Measurements from ENCODE around the gene PGAP6.

The PGAP6 gene, protein sequence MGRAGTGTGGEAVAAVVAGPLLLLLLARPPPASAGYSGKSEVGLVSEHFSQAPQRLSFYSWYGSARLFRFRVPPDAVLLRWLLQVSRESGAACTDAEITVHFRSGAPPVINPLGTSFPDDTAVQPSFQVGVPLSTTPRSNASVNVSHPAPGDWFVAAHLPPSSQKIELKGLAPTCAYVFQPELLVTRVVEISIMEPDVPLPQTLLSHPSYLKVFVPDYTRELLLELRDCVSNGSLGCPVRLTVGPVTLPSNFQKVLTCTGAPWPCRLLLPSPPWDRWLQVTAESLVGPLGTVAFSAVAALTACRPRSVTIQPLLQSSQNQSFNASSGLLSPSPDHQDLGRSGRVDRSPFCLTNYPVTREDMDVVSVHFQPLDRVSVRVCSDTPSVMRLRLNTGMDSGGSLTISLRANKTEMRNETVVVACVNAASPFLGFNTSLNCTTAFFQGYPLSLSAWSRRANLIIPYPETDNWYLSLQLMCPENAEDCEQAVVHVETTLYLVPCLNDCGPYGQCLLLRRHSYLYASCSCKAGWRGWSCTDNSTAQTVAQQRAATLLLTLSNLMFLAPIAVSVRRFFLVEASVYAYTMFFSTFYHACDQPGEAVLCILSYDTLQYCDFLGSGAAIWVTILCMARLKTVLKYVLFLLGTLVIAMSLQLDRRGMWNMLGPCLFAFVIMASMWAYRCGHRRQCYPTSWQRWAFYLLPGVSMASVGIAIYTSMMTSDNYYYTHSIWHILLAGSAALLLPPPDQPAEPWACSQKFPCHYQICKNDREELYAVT

GRCh38 chr16:381789-382717, at the start of gene PGAP6:
Gene PGAP6 (minus strand): TSS chr16:381978. CDS start chr16:381821, 157 bp downstream.
- DNase-seq (ENCODE audit: insufficient read length, low spot score) (peak; percentile 81), FAIRE-seq (no peak)
- TF ChIP-seq, protein P1, sequence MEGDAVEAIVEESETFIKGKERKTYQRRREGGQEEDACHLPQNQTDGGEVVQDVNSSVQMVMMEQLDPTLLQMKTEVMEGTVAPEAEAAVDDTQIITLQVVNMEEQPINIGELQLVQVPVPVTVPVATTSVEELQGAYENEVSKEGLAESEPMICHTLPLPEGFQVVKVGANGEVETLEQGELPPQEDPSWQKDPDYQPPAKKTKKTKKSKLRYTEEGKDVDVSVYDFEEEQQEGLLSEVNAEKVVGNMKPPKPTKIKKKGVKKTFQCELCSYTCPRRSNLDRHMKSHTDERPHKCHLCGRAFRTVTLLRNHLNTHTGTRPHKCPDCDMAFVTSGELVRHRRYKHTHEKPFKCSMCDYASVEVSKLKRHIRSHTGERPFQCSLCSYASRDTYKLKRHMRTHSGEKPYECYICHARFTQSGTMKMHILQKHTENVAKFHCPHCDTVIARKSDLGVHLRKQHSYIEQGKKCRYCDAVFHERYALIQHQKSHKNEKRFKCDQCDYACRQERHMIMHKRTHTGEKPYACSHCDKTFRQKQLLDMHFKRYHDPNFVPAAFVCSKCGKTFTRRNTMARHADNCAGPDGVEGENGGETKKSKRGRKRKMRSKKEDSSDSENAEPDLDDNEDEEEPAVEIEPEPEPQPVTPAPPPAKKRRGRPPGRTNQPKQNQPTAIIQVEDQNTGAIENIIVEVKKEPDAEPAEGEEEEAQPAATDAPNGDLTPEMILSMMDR (IDR thresholded peaks at IDR 0.05; ENCODE audit: insufficient read depth, missing control alignments), result no peak

DNA sequence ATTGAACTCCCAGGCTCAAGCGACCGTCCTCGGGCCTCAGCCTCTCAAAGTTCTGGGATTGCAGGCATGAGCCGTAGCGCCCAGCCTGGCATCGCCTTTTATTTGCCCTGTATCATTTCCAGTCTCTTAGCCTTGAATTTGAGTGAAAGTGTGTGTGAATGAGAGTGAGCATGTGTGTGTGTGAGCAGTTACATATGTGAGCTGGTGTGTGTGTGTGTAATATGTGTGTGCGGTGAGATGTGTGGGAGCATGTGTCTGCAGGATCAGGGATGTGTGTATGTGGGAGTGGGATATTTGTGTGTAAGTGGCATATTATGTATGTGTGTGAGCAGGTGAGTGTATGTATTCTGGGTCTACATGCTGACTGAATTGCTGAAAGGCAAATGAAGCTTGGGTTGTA, 49.1 kb upstream of the PGAP6 start:
- FAIRE-seq (no peak), DNase-seq (ENCODE audit: insufficient read length, low spot score) (no peak)
- TF ChIP-seq, protein P1 (IDR thresholded peaks at IDR 0.05; ENCODE audit: insufficient read depth, missing control alignments), result no peak

DNA sequence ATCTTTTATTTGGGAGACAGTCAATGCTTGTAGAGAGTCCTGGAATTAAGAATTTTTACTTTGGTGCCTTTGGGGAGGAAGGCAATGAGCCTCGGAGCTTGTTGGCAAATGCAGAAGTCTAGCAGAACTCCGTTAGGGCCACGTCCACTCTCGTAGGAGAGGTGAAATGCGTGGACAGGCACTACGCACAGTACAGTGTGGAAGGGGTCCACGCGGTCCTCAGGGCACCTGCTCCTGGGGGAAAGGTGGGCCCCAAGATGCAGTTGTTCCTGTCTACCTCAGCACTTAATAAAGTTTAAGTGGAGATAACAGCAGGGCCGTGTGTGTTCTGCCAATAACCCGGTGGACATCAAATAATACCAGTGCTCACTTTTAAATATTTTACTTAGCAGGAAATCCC, 45.5 kb upstream of the PGAP6 start:
- FAIRE-seq (no peak), DNase-seq (ENCODE audit: insufficient read length, low spot score) (no peak)
- TF ChIP-seq, protein P1 (IDR thresholded peaks at IDR 0.05; ENCODE audit: insufficient read depth, missing control alignments), result no peak

GRCh38 chr16:426906-427249, 45.1 kb upstream of the PGAP6 start:
- TF ChIP-seq, protein P1 (IDR thresholded peaks at IDR 0.05; ENCODE audit: insufficient read depth, missing control alignments), result no peak
- no peak for DNase-seq (ENCODE audit: insufficient read length, low spot score)
- FAIRE-seq, result no peak

GRCh38 chr16:426115-426905, 44.5 kb upstream of the PGAP6 start:
- DNase-seq (ENCODE audit: insufficient read length, low spot score) (no peak), FAIRE-seq (no peak)
- TF ChIP-seq, protein P1 (IDR thresholded peaks at IDR 0.05; ENCODE audit: insufficient read depth, missing control alignments), result no peak

GRCh38 chr16:425740-426114, 43.9 kb upstream of the PGAP6 start:
- no peak for FAIRE-seq
- DNase-seq (ENCODE audit: insufficient read length, low spot score), result no peak
- TF ChIP-seq, protein P1 (IDR thresholded peaks at IDR 0.05; ENCODE audit: insufficient read depth, missing control alignments), result no peak
